Naive B cell (primary cell): ENCODE data around the gene STEAP4. TPM values are rescaled to one million over a fixed set of nuclear protein-coding genes. Genes with fewer than 3 reads are reported as not detected.

Experiments
- ATAC-seq, 2 donors: fragments of 150-1000 bp; cut with Tn5 transposase; 2 replicates each; pipeline ENCODE4 v1.10.0; 2021; ENCODE audit warnings: low read depth in 2 of 2, mild to moderate bottlenecking in 2 of 2, moderate library complexity in 2 of 2
- DNase-seq: peaks from one replicate; pipeline ENCODE4 v3.0.0; 2022
- H3K27ac Mint-ChIP-seq, 6 donors: one replicate each; pipeline ENCODE4 v1.8.0; 2020 to 2022; ENCODE audit warnings: mild to moderate bottlenecking in 6 of 6, mixed read lengths in 6 of 6, moderate library complexity in 5 of 6, inconsistent platforms in 2 of 6
- H3K27me3 Mint-ChIP-seq, 3 donors: one replicate each; pipeline ENCODE4 v1.8.0; 2021 to 2022; ENCODE audit warnings: mixed read lengths in 3 of 3, mild to moderate bottlenecking in 1 of 3
- H3K36me3 Mint-ChIP-seq, 2 donors: one replicate each; pipeline ENCODE4 v1.8.0; 2020 to 2022; ENCODE audit warnings: mixed read lengths in 2 of 2, inconsistent platforms in 1 of 2, mild to moderate bottlenecking in 1 of 2
- H3K4me1 Mint-ChIP-seq, 3 donors: one replicate each; pipeline ENCODE4 v1.8.0; 2020 to 2022; ENCODE audit warnings: mixed read lengths in 3 of 3, inconsistent platforms in 1 of 3, mild to moderate bottlenecking in 1 of 3, moderate library complexity in 1 of 3
- H3K4me3 Mint-ChIP-seq, 8 donors: one replicate each; pipeline ENCODE4 v1.8.0; 2020 to 2022; ENCODE audit warnings: mild to moderate bottlenecking in 8 of 8, mixed read lengths in 8 of 8, moderate library complexity in 8 of 8, inconsistent platforms in 2 of 8
- H3K9me3 Mint-ChIP-seq, 7 donors: one replicate each; pipeline ENCODE4 v1.8.0; 2020 to 2022; ENCODE audit warnings: mixed read lengths in 7 of 7, mild to moderate bottlenecking in 5 of 7, inconsistent platforms in 2 of 7, moderate library complexity in 1 of 7
- polyA plus RNA-seq, 6 donors: library from polyadenylated mRNA; unstranded; fragments of 300-500 nt; fragmentation: Illumina TruSeq; gene quantifications; one replicate each; pipeline ENCODE4 v1.2.3, GENCODE V29; 2021; ENCODE audit warnings: low read depth in 6 of 6

Gene STEAP4
- polyA plus RNA-seq, 6 donors from 2014 or later, result 0.13 to 0.21 (median 0.13) TPM; not detected in 3

- H3K9me3 Mint-ChIP-seq, result peaks cover 0 to 3% (median 0%) of the 10 kb centered on the region in 7 donors
- no peak for DNase-seq
- no peak overlapping the region for H3K27ac Mint-ChIP-seq
- H3K4me3 Mint-ChIP-seq, result no peak overlapping the region
- no peak for ATAC-seq
- peaks cover 15 to 28% (median 21%) of the 10 kb centered on the region in 3 donors for H3K27me3 Mint-ChIP-seq
- H3K36me3 Mint-ChIP-seq, result no peaks in the 10 kb centered on the region
- peaks cover 0 to 10% (median 5%) of the 10 kb centered on the region in 3 donors for H3K4me1 Mint-ChIP-seq
These were observed 718 bp upstream of the STEAP4 start for GRCh38 chr7:88307412-88307811.

DNA sequence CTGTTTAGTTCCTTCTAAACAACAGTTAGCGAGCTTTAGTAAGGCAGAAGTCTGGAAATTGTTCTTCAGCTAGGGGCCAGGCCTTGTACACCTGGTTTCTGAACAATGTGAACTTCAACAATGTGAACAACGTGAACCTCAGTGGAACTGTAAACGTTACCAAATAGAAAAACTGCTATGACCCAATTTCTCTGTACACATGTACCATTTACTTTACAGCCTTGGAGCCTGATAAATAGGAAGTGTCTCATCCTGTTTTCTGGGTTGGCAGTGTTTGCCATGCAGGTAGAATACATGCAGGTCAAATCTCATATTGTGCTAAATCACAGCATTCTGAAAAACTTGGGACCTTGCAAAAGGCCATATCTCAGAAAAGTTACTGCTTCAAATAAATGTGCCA lies 1.6 kb downstream of the STEAP4 start:
- no peak overlapping the region for H3K27ac Mint-ChIP-seq
- H3K4me3 Mint-ChIP-seq, result no peak overlapping the region
- H3K27me3 Mint-ChIP-seq, result peaks cover 11 to 46% (median 31%) of the 10 kb centered on the region in 3 donors
- DNase-seq (no peak), ATAC-seq (no peak)
- H3K36me3 Mint-ChIP-seq, result no peaks in the 10 kb centered on the region
- no peaks in the 10 kb centered on the region for H3K9me3 Mint-ChIP-seq
- peaks cover 0 to 10% (median 5%) of the 10 kb centered on the region in 3 donors for H3K4me1 Mint-ChIP-seq

- no peaks in the 10 kb centered on the region for H3K9me3 Mint-ChIP-seq
- no peak overlapping the region for H3K4me3 Mint-ChIP-seq
- H3K27ac Mint-ChIP-seq, result no peak overlapping the region
- no peak for ATAC-seq
- no peak for DNase-seq
- H3K27me3 Mint-ChIP-seq, result peaks cover 9 to 40% (median 28%) of the 10 kb centered on the region in 3 donors
- H3K4me1 Mint-ChIP-seq, result peaks cover 0 to 10% (median 5%) of the 10 kb centered on the region in 3 donors
- no peaks in the 10 kb centered on the region for H3K36me3 Mint-ChIP-seq
These were observed 4.2 kb downstream of the STEAP4 start for GRCh38 chr7:88302486-88302885.

DNA sequence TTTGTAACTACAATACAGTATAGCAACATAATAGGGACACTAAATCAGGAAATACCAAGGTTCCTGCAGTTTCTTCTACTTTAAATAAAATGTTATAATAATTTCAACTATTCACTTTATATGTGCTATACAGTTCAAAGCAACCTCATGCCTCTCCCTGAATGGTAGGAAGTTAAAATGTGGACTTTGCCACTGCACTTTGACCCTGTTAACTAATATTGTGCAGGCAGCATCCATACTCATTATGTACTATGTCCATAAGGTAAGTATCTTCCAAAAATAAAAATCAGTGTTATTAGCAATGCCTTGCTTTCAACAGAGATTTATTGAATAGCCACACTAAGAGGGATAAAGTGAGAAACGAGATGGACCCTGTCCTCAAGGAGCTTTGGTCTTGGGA lies 4.8 kb downstream of the STEAP4 start:
- DNase-seq (no peak), ATAC-seq (no peak)
- no peak overlapping the region for H3K27ac Mint-ChIP-seq
- no peak overlapping the region for H3K4me3 Mint-ChIP-seq
- no peaks in the 10 kb centered on the region for H3K9me3 Mint-ChIP-seq
- no peaks in the 10 kb centered on the region for H3K36me3 Mint-ChIP-seq
- H3K4me1 Mint-ChIP-seq, result peaks cover 0 to 7% (median 5%) of the 10 kb centered on the region in 3 donors
- peaks cover 9 to 35% (median 24%) of the 10 kb centered on the region in 3 donors for H3K27me3 Mint-ChIP-seq

- H3K27ac Mint-ChIP-seq, result no peak overlapping the region
- no peak for ATAC-seq
These were observed 6.2 kb downstream of the STEAP4 start for GRCh38 chr7:88300401-88300945.

GRCh38 chr7:88299126-88299525 lies 7.6 kb downstream of the STEAP4 start:
- Mint-ChIP-seq H3K4me1 (no peaks in the 10 kb centered on the region), H3K27me3 (peaks cover 0 to 19% (median 10%) of the 10 kb centered on the region in 3 donors), H3K9me3 (no peaks in the 10 kb centered on the region), H3K36me3 (no peaks in the 10 kb centered on the region), H3K27ac (no peak overlapping the region), H3K4me3 (no peak overlapping the region)
- ATAC-seq (no peak), DNase-seq (no peak)

More at GRCh38 chr7:88300401-88300945, 6.2 kb downstream of the STEAP4 start:
- H3K4me1 Mint-ChIP-seq, result no peaks in the 10 kb centered on the region
- no peak for DNase-seq
- no peak overlapping the region for H3K4me3 Mint-ChIP-seq
- H3K9me3 Mint-ChIP-seq, result no peaks in the 10 kb centered on the region
- peaks cover 4 to 20% (median 10%) of the 10 kb centered on the region in 3 donors for H3K27me3 Mint-ChIP-seq
- H3K36me3 Mint-ChIP-seq, result no peaks in the 10 kb centered on the region

GRCh38 chr7:88293866-88294265 lies 12.8 kb downstream of the STEAP4 start:
- no peak for DNase-seq
- H3K4me1 Mint-ChIP-seq, result no peaks in the 10 kb centered on the region
- H3K4me3 Mint-ChIP-seq, result no peak overlapping the region
- ATAC-seq, result no peak
- no peaks in the 10 kb centered on the region for H3K27me3 Mint-ChIP-seq
- peaks cover 0 to 1% (median 0%) of the 10 kb centered on the region in 7 donors for H3K9me3 Mint-ChIP-seq
- H3K27ac Mint-ChIP-seq, result no peak overlapping the region
- no peaks in the 10 kb centered on the region for H3K36me3 Mint-ChIP-seq

DNA sequence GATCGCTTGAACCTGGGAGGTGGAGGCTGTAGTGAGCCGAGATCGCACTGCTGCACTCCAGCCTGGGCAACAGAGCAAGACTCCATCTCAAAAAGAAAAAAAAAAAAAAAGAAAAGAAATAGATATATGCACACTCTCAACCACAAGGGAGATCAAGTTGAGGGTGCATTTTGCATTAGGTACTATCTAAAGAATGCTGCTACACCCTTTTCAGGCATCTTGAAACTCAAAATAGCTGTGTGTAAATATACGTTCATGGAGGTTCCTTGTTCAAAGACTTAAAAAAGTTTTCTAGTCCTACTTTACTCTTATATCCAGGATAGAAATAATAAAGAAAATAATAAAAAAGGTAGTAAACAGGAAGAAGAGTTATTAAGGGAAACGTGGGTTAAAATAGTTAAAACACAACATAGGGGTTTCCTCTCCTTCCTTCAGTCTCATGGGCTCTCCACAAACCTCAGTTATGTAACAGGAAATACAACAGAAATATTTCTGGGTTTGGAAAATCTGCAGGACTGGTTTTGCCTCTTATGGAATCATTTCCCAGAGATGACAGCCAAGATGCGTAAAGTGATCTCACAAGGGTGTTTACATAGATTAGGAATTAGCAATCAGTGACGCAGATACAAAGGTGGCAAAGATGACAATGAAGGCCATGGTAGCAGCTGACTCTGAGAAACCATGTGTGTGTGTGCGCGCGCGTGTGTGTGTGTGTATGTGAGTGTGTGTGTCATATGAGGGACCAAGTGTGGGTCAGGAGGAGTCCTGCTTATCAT lies 15.1 kb downstream of the STEAP4 start:
- no peak for ATAC-seq
- Mint-ChIP-seq H3K27ac (no peak overlapping the region), H3K36me3 (peaks cover 0 to 5% of the 10 kb centered on the region in 2 donors)

DNA sequence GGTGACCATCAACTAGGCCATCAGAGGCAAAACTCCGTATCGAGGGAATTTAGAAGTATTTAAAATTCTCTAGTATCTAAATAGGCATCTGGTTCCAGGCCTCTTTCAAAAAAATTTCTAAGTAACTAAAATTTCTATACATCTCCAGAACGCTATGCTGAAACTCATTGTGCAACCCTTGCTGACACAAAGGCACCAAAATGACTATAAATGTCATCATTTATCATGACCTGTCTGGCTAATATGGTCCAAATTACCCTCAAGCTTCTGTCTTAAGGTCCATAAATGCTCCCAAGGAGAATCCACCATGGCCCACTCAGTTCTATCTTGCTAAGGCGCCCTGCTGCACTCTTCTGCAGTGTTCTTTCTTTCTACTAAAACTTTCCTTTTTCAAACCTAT lies 16.2 kb downstream of the STEAP4 start:
- Mint-ChIP-seq H3K4me1 (no peaks in the 10 kb centered on the region), H3K36me3 (peaks cover 0 to 5% of the 10 kb centered on the region in 2 donors), H3K4me3 (no peak overlapping the region), H3K9me3 (peaks cover 0 to 5% (median 2%) of the 10 kb centered on the region in 7 donors), H3K27me3 (no peaks in the 10 kb centered on the region), H3K27ac (no peak overlapping the region)
- ATAC-seq, result no peak
- DNase-seq, result no peak

More for the DNA sequence above, 15.1 kb downstream of the STEAP4 start:
- no peak for DNase-seq
- H3K27me3 Mint-ChIP-seq, result no peaks in the 10 kb centered on the region
- no peak overlapping the region for H3K4me3 Mint-ChIP-seq
- H3K4me1 Mint-ChIP-seq, result no peaks in the 10 kb centered on the region
- H3K9me3 Mint-ChIP-seq, result peaks cover 0 to 4% (median 2%) of the 10 kb centered on the region in 7 donors

GRCh38 chr7:88289564-88290025 lies 17.1 kb downstream of the STEAP4 start:
- no peak for ATAC-seq
- Mint-ChIP-seq H3K27ac (no peak overlapping the region), H3K9me3 (peaks cover 0 to 5% (median 2%) of the 10 kb centered on the region in 7 donors), H3K27me3 (no peaks in the 10 kb centered on the region), H3K4me1 (no peaks in the 10 kb centered on the region), H3K36me3 (peaks cover 0 to 5% of the 10 kb centered on the region in 2 donors), H3K4me3 (no peak overlapping the region)
- no peak for DNase-seq

GRCh38 chr7:88281749-88282148 lies 24.9 kb downstream of the STEAP4 start:
- Mint-ChIP-seq H3K9me3 (peaks cover 0 to 2% (median 0%) of the 10 kb centered on the region in 7 donors), H3K27ac (no peak overlapping the region), H3K4me1 (no peaks in the 10 kb centered on the region), H3K36me3 (no peaks in the 10 kb centered on the region), H3K4me3 (no peak overlapping the region), H3K27me3 (peaks cover 0 to 4% (median 0%) of the 10 kb centered on the region in 3 donors)
- ATAC-seq (no peak), DNase-seq (no peak)

DNA sequence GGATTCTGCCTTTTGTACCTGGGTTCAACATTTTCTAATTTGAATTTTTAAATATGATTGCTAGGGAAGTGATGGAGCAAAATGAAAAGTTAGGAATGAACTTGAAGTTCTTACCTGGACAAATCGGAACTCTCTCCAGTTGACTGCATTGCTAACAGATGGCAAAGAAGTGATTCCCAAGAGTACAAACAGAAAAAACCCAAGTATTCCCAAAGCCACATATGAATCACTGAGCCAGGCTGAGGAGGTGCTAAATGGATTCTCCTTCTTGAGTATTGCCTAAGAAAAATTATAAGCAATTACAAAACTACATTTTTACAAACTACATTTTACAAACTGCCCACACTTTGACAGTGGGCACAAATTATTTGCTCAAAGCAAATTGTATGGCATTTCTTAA lies 25.9 kb downstream of the STEAP4 start:
- ATAC-seq (no peak), DNase-seq (no peak)
- Mint-ChIP-seq H3K27me3 (peaks cover 0 to 7% (median 0%) of the 10 kb centered on the region in 3 donors), H3K9me3 (peaks cover 0 to 1% (median 0%) of the 10 kb centered on the region in 7 donors), H3K4me1 (no peaks in the 10 kb centered on the region), H3K4me3 (no peak overlapping the region), H3K36me3 (no peaks in the 10 kb centered on the region), H3K27ac (no peak overlapping the region)

DNA sequence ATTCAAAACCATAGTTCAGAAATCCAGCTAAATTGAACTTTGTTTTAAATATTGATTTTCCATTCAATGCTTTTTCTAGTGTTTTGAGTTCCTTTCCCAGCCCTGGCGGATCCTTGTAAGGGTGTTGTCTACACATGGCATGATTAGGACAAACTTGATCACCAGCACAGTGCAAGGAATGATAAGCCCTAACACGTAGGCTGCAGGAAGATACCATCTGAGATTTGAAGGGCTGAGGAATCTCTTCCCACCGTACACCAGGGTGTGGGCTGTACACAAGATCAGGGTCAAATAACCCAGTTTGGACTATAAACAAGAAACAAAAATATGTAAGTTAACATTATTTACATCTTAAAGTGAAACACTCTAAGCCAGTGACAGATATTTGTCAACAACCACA lies 27.4 kb downstream of the STEAP4 start:
- Mint-ChIP-seq H3K9me3 (peaks cover 0 to 1% (median 0%) of the 10 kb centered on the region in 7 donors), H3K4me3 (no peak overlapping the region), H3K27ac (no peak overlapping the region), H3K27me3 (peaks cover 0 to 10% (median 0%) of the 10 kb centered on the region in 3 donors), H3K36me3 (no peaks in the 10 kb centered on the region), H3K4me1 (no peaks in the 10 kb centered on the region)
- ATAC-seq (no peak), DNase-seq (no peak)

DNA sequence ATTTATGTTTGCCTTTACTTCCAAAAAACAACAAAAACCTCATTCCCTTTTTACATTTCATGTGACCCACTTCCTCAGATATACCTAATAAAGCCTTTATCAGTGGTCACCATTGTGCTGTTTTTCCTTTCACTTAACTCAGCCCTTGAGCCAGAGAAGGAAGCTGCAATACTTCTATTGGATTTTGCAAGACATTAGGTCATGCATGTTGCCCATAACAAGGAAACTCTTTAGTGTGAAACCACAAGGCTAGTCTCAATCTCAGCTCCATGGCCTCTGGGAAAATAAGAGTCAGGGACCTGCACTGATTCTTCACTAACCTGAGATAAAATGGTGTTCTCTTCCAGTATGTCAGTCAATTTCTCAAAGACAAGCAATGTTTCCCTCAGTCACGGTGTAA lies 27.8 kb downstream of the STEAP4 start:
- Mint-ChIP-seq H3K4me3 (no peak overlapping the region), H3K27me3 (peaks cover 0 to 10% (median 0%) of the 10 kb centered on the region in 3 donors), H3K27ac (no peak overlapping the region), H3K9me3 (peaks cover 0 to 1% (median 0%) of the 10 kb centered on the region in 7 donors), H3K4me1 (no peaks in the 10 kb centered on the region), H3K36me3 (no peaks in the 10 kb centered on the region)
- DNase-seq (no peak), ATAC-seq (no peak)
